ENCODE measurements around the gene PRDX6. TPM values are rescaled to one million over a fixed set of nuclear protein-coding genes. Genes with fewer than 3 reads are reported as not detected.

PRDX6 gene
- total and polyA plus RNA-seq, 8 donors = 236 to 279 (median 258) TPM

DNA sequence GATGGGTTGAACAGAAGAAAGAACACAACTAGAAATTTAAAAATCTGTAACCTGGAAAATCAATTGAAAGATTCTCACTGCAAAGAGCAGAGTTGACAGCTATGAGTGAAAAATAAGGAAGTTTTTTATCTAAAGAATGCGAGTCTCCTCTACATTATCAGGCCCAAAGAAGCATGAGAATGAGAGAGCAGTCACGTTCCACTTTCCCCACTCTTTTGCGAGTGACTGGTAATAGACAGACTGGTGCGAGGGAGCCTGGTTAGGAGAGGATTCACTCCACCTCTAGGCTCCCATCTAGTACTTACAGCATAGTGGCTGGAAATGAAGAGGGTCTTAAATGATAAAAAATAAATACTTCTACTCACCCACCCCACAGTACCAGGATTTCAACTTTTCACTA, 52.0 kb downstream of the PRDX6 start:
- intact Hi-C loops (cut with DNase I) = no loop called here
- Histone ChIP-seq H3K27me3 (no peaks in the 10 kb centered on the region), H3K36me3 (no peaks in the 10 kb centered on the region), H3K9me3 (no peaks in the 10 kb centered on the region), H3K27ac (no peak overlapping the region), H3K4me1 (no peaks in the 10 kb centered on the region), H3K4me3 (no peak overlapping the region)
- ATAC-seq = no peak
- TF ChIP-seq, protein P1, sequence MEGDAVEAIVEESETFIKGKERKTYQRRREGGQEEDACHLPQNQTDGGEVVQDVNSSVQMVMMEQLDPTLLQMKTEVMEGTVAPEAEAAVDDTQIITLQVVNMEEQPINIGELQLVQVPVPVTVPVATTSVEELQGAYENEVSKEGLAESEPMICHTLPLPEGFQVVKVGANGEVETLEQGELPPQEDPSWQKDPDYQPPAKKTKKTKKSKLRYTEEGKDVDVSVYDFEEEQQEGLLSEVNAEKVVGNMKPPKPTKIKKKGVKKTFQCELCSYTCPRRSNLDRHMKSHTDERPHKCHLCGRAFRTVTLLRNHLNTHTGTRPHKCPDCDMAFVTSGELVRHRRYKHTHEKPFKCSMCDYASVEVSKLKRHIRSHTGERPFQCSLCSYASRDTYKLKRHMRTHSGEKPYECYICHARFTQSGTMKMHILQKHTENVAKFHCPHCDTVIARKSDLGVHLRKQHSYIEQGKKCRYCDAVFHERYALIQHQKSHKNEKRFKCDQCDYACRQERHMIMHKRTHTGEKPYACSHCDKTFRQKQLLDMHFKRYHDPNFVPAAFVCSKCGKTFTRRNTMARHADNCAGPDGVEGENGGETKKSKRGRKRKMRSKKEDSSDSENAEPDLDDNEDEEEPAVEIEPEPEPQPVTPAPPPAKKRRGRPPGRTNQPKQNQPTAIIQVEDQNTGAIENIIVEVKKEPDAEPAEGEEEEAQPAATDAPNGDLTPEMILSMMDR (IDR thresholded peaks at IDR 0.05) = no peak
- DNase-seq = no peak

DNA sequence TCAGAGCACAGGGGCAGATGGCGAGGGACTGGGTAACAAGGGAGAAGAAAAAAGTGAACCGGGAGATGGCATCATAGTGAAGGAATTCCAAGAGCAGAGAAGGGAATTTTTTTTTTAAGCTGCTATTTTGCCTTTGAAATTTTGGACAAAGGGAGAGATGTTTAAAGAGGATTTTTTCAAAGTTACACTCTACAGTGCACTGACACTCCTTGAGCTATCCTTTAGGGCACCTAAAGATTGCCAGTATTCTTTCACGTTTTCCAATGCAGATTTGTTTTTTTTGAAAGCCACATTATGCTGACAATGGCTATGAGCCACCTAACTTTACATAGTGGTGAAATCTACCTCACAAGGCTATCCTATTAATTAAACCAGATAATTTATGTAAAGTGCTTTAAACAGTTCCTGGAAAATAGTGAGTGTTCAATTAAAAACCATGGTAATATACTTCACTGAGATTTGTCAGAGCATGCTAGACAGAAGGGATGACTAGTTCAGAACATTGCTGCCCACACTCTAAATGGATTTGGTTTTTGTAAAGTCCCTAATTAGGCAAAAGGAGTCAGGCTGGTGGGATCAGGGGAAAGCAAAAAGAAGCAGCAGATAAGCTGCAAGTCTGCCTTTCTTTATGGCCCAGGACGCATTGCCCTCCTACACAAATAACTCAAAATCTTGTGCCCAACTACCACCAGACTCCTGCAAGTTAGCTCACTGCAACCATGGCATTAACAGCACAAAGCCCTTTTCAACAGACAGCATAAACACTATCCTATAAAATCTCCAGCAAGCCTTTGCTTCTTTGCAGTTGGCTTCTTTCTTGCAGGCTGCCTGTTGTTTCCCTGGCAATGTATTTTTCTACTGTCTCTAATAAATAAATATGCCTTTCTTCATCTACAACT, 53.9 kb downstream of the PRDX6 start:
- Histone ChIP-seq H3K27me3 (no peaks in the 10 kb centered on the region), H3K27ac (no peak overlapping the region), H3K36me3 (no peaks in the 10 kb centered on the region), H3K4me3 (no peak overlapping the region), H3K4me1 (no peaks in the 10 kb centered on the region), H3K9me3 (no peaks in the 10 kb centered on the region)
- DNase-seq = no peak
- TF ChIP-seq, protein P1 (IDR thresholded peaks at IDR 0.05) = no peak
- ATAC-seq = no peak
- intact Hi-C loops (cut with DNase I) = no loop called here

DNA sequence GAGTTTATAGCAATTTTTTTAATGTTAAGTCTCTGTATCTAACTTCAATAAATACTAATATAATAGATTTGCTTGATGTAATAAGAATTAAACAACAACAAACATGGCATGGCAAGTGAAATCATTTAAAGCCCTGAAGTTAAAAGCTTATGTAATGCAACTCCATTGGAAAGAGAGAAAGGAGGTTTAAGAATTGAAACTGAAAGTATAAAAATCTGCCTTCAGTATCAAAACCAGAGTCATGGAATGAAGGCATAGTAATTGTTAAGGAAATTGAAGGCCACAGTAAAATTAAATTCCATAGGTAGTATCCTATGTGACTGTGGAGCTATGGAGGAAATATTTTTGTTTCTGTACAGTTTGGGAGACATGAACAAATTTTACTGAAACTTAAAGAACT, 55.1 kb downstream of the PRDX6 start:
- TF ChIP-seq, protein P1 (IDR thresholded peaks at IDR 0.05) = no peak
- Histone ChIP-seq H3K36me3 (no peaks in the 10 kb centered on the region), H3K4me3 (no peak overlapping the region), H3K27ac (no peak overlapping the region), H3K9me3 (no peaks in the 10 kb centered on the region), H3K4me1 (no peaks in the 10 kb centered on the region), H3K27me3 (no peaks in the 10 kb centered on the region)
- intact Hi-C loops (cut with DNase I) = no loop called here
- no peak for DNase-seq
- peak; percentile 25 for ATAC-seq

DNA sequence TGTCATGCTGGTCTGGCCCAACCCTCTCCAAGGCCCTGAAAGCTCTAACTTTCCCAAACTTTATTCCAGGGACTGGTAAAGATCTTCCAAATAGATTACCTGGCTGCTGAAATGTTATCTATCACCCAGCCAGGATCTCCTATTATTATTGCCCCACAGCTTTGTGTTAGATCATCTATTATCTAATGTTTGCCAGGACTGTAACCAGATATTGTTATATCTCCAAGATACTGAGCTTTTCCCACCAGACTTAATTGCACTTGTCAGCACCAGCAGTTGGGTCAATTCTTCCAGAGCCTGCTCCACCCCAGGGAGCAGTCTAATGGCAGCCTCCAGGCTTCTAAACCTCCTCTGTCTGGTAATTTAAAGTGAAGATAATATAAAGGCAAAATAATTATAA, 59.1 kb downstream of the PRDX6 start:
- no peak for DNase-seq
- intact Hi-C loops (cut with DNase I) = no loop called here
- H3K27ac ChIP-seq = no peak overlapping the region
- TF ChIP-seq, protein P1 (IDR thresholded peaks at IDR 0.05) = no peak
- H3K27me3 ChIP-seq = no peaks in the 10 kb centered on the region
- ATAC-seq = no peak
- no peak overlapping the region for H3K4me3 ChIP-seq
- no peaks in the 10 kb centered on the region for H3K9me3 ChIP-seq
- H3K36me3 ChIP-seq = no peaks in the 10 kb centered on the region
- H3K4me1 ChIP-seq = no peaks in the 10 kb centered on the region

Other genes with a start within 250 kb of the PRDX6 start
- under 1 TPM; 0.35 to 0.47 TPM for gene SLC9C2, start 125.7 kb downstream of the PRDX6 start, total RNA-seq
- gene SLC9C2, start 125.7 kb downstream of the PRDX6 start, polyA plus RNA-seq (ENCODE audit: insufficient read length in 6 of 6) = under 1 TPM; 0.14 to 0.86 (median 0.39) TPM
- not detected for gene TEX50, start 158.0 kb downstream of the PRDX6 start, total RNA-seq
- not detected for gene TEX50, start 158.0 kb downstream of the PRDX6 start, polyA plus RNA-seq (ENCODE audit: insufficient read length in 6 of 6)
- 1 to 10 TPM; 1.7 to 4.1 TPM for gene ANKRD45, start 192.5 kb downstream of the PRDX6 start, total RNA-seq
- 1 to 10 TPM; 2.2 to 5.2 (median 3.5) TPM for gene ANKRD45, start 192.5 kb downstream of the PRDX6 start, polyA plus RNA-seq (ENCODE audit: insufficient read length in 6 of 6)
- gene KLHL20, start 237.6 kb downstream of the PRDX6 start, total RNA-seq = 10 to 100 TPM; 23.9 to 28.8 TPM
- 10 to 100 TPM; 28.3 to 31.7 (median 29.5) TPM for gene KLHL20, start 237.6 kb downstream of the PRDX6 start, polyA plus RNA-seq (ENCODE audit: insufficient read length in 6 of 6)

Measured in left lung (tissue), 10 donors.